ENCODE measurements around the gene LRMDA.

- TF ChIP-seq, protein P1, sequence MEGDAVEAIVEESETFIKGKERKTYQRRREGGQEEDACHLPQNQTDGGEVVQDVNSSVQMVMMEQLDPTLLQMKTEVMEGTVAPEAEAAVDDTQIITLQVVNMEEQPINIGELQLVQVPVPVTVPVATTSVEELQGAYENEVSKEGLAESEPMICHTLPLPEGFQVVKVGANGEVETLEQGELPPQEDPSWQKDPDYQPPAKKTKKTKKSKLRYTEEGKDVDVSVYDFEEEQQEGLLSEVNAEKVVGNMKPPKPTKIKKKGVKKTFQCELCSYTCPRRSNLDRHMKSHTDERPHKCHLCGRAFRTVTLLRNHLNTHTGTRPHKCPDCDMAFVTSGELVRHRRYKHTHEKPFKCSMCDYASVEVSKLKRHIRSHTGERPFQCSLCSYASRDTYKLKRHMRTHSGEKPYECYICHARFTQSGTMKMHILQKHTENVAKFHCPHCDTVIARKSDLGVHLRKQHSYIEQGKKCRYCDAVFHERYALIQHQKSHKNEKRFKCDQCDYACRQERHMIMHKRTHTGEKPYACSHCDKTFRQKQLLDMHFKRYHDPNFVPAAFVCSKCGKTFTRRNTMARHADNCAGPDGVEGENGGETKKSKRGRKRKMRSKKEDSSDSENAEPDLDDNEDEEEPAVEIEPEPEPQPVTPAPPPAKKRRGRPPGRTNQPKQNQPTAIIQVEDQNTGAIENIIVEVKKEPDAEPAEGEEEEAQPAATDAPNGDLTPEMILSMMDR (optimal IDR thresholded peaks at IDR 0.05 in 1 of 3, IDR thresholded peaks at IDR 0.05 in 1 of 3, conservative IDR thresholded peaks at IDR 0.05 in 1 of 3; ENCODE audit: extremely low read depth in 1 of 3, insufficient read depth in 2 of 3, low read length in 3 of 3), result no peak
- TF ChIP-seq EZH2 (IDR thresholded peaks at IDR 0.05; ENCODE audit: low read length), result no peak
Measured at GRCh38 chr10:76055963-76056362, 624.5 kb downstream of the LRMDA start.

Data from keratinocyte (primary cell).